Activated CD4-positive, alpha-beta memory T cell treated with anti-CD3 and anti-CD28 coated beads, Interleukin-2, amount 10 ng/mL, durations not matched to agents 7 days and 5 days (primary cell): ENCODE measurements around the gene C1R. TPM values are rescaled to one million over a fixed set of nuclear protein-coding genes. Genes with fewer than 3 reads are reported as not detected.

ENCODE experiments used
- CTCF ChIA-PET: fragments of 350-600 bp; sonication (Branson Sonifier 250); formaldehyde crosslinking; loops from one replicate; lab custom pipeline; 2021; ENCODE audit warnings: antibody characterized with exemption, inconsistent platforms; lab: Charles Lee
- POLR2A ChIA-PET: fragments of 350-600 bp; sonication (Branson Sonifier 250); formaldehyde crosslinking; loops from one replicate; lab custom pipeline; 2021; ENCODE audit warnings: antibody characterized with exemption; lab: Charles Lee
- DNase-seq: peaks from one replicate; pipeline ENCODE4 v3.0.0-alpha.2; 2020
- H3K27ac Mint-ChIP-seq: one replicate; pipeline ENCODE4 v1.8.0; 2021; ENCODE audit warnings: mild to moderate bottlenecking, mixed read lengths
- H3K27me3 Mint-ChIP-seq: one replicate; pipeline ENCODE4 v1.8.0; 2021; ENCODE audit warnings: mixed read lengths
- H3K36me3 Mint-ChIP-seq: one replicate; pipeline ENCODE4 v1.8.0; 2021; ENCODE audit warnings: low read depth, mixed read lengths
- H3K4me1 Mint-ChIP-seq: one replicate; pipeline ENCODE4 v1.8.0; 2021; ENCODE audit warnings: mixed read lengths
- H3K4me3 Mint-ChIP-seq: one replicate; pipeline ENCODE4 v1.8.0; 2021; ENCODE audit warnings: mild to moderate bottlenecking, mixed read lengths
- H3K9me3 Mint-ChIP-seq: one replicate; pipeline ENCODE4 v1.8.0; 2021; ENCODE audit warnings: mixed read lengths
- total RNA-seq, 2 experiments: library from RNA; stranded (reverse); gene quantifications; one replicate each; pipeline ENCODE4 v1.2.3, GENCODE V29; 2021

C1R gene
- total RNA-seq, 2 experiments from 2014 or later, result 2.7 to 3.8 TPM

DNA sequence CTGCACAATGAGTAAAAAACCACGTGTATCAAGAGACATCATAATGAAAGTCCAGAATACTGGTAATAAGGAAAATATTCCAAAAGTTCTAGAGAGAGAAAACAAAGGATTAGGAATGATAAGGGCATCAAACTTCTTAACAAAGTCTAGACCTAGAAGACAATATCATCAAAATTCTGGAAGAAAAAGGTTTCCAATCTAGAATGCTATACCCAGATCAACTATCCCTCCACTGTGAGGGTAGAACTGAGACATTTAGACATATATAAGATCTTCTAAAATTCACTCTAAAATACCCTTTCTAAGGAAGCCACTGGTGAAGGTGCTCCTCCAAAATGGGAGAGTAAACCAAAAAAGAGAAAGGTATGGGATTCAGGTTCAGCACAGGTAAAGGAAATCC lies 13.8 kb upstream of the C1R start:
- Mint-ChIP-seq H3K4me3 (no peak overlapping the region), H3K27ac (no peak overlapping the region), H3K27me3 (no peaks in the 10 kb centered on the region), H3K4me1 (peaks cover 62% of the 10 kb centered on the region), H3K9me3 (peaks cover 14% of the 10 kb centered on the region), H3K36me3 (peaks cover 64% of the 10 kb centered on the region)
- ChIA-PET POLR2A (interaction anchor here (1.1 to 3.6 kb wide), 3 partner anchors 88 to 162 kb away, joined by 4 to 31 read pairs (median 24); partner anchors contain the start of genes C12orf57, LPCAT3 and RNU7-1), CTCF (no interaction called here)
- no peak for DNase-seq

DNA sequence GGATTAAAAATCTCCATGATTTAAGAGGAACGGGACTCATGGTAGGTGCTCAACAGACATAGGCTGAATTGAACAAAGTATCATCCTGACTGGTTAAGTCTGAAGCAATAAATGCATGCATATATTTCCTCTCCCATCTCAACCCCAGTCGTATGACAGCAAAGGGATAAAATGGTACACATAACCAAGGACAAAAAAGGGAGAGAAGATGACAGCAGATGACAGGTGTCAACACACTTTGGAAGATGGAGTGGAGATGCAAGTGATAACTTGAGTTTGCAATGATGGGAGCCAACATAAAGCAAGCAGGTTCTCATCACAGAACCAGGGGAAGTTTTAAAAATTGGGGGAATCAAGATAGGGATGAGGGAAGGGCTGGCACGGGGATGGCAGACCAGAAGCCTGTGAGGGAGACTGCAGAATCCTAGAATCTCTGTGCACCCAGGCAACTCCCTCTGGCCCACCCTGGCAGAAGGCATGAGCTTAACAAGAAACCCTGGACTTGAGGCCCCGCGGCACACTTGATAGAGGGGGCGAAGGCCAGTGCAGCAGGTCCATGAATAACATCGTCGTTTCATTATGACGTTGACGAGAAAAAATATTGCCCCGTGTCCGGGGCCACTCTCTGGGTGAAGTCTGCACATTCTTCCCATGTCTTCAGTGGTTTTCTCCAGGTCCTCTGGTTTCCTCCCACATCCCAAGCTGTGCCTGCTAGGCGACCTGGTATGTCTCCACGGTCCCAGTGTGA lies 11.8 kb upstream of the C1R start:
- DNase-seq, result no peak
- ChIA-PET CTCF (interaction anchor here (1.1 kb wide), 1 partner anchor 86 kb away, joined by 6 read pairs; the partner anchor contains the start of gene LPCAT3), POLR2A (no interaction called here)
- H3K36me3 Mint-ChIP-seq, result peaks cover 62% of the 10 kb centered on the region
- H3K27ac Mint-ChIP-seq, result no peak overlapping the region
- H3K27me3 Mint-ChIP-seq, result no peaks in the 10 kb centered on the region
- peaks cover 14% of the 10 kb centered on the region for H3K9me3 Mint-ChIP-seq
- no peak overlapping the region for H3K4me3 Mint-ChIP-seq
- H3K4me1 Mint-ChIP-seq, result peaks cover 43% of the 10 kb centered on the region

DNA sequence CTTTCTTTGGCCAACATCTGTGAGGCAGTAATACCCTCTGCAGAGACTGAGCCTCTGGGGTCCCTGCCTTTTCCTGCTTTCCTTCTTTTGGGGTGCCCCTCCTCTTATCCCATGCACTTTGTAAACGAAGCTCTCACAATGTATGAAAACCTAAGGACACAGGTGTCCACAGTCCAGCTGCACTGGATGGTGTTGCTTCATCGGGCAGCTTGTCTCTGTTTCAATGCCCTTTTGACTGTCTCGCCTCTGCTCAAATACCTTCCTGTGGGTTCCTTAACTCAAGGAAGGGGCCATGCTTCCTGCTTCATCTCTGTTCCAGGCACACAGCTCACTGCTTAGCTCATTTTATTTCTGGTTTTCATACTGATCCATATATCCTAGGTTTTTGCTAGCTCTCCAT lies 10.3 kb upstream of the C1R start:
- peaks cover 14% of the 10 kb centered on the region for H3K9me3 Mint-ChIP-seq
- H3K36me3 Mint-ChIP-seq, result peaks cover 65% of the 10 kb centered on the region
- DNase-seq, result no peak
- no peak overlapping the region for H3K27ac Mint-ChIP-seq
- peaks cover 38% of the 10 kb centered on the region for H3K4me1 Mint-ChIP-seq
- H3K4me3 Mint-ChIP-seq, result no peak overlapping the region
- POLR2A ChIA-PET, result interaction anchor here (0.9 to 1.2 kb wide), 2 partner anchors 10 to 84 kb away, joined by 3 read pairs; partner anchors contain the start of gene LPCAT3
- H3K27me3 Mint-ChIP-seq, result no peaks in the 10 kb centered on the region
- CTCF ChIA-PET, result interaction anchor here (1.0 kb wide), 1 partner anchor 10 kb away, joined by 3 read pairs; no protein-coding TSS in a partner anchor

DNA sequence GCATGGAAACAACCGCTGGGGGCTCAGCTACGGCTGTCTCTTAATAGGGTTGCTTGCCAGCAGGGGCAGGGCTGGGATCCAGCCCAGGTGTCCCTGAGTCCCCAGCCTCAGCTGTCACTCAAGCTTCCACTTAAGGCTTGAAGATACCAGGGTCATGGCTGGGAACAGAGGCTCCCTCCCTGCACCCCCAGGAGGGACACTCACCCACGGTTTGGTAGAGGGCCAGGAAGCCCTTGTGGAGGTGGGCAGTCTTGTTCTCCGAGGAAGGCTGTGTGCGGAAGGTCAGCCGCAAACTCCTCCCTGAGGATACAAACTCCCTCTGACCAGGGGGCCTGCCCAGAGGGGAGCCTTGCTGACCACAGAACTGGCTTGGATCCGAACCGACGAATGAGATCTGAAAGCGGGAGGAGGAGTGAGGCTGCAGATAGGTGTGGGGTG lies 9.5 kb upstream of the C1R start:
- POLR2A ChIA-PET, result no interaction called here
- CTCF ChIA-PET, result no interaction called here
- Mint-ChIP-seq H3K27ac (no peak overlapping the region), H3K4me1 (peaks cover 33% of the 10 kb centered on the region), H3K9me3 (peaks cover 13% of the 10 kb centered on the region), H3K36me3 (peaks cover 63% of the 10 kb centered on the region), H3K27me3 (no peaks in the 10 kb centered on the region), H3K4me3 (no peak overlapping the region)
- no peak for DNase-seq

DNA sequence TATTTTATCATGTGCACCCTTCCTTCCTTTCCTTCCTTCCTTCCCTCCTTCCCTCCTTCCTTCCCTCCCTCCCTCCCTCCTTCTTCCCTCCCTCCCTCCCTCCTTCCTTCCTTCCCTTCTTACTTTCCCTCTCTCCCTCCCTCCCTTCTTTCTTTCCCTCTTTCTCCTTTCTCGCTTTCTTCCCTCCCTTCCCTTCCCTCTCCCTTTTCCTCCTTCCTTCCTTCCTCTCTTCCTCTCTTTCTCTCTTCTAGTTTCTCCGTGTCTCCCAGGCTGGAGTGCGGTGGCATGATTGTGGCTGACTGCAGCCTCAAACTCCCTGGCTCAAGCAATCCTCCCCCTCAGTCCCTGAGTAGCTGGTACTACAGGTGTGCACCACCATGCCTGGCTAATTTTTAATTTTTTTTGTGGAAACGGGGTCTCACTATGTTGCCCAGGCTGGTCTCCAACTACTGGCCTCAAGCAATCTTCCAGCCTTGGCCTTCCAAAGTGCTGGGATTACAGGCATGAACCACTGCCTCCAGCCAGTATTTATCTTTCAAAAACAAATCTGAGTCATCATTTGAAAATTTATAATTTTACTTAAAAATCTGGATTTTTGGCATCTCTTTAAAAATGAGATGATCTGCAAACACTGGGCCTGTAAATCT lies 8.9 kb upstream of the C1R start:
- POLR2A ChIA-PET, result no interaction called here
- Mint-ChIP-seq H3K27ac (no peak overlapping the region), H3K4me1 (peaks cover 28% of the 10 kb centered on the region), H3K36me3 (peaks cover 58% of the 10 kb centered on the region), H3K4me3 (no peak overlapping the region), H3K9me3 (peaks cover 8% of the 10 kb centered on the region), H3K27me3 (no peaks in the 10 kb centered on the region)
- CTCF ChIA-PET, result no interaction called here
- DNase-seq, result no peak

DNA sequence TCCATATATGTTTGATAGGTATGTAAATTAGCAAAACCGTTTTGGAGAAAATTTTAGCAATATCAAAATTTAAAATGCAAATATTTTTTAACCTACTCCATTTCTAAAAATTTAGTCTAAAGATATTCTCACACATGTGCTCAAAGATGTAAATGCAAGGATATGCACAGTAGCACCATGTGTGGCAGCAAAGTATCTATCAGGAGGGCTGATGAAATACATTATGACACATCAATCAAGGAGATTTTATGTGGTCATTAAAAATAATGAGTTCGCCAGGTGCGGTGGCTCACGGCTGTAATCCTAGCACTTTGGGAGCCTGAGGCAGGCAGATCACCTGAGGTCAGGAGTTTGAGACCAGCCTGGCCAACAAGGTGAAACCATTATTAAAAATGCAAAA lies 8.0 kb upstream of the C1R start:
- ChIA-PET CTCF (no interaction called here), POLR2A (interaction anchor here (1.4 kb wide), 1 partner anchor 136 kb away, joined by 3 read pairs; no protein-coding TSS in a partner anchor)
- Mint-ChIP-seq H3K4me3 (no peak overlapping the region), H3K27ac (no peak overlapping the region), H3K4me1 (peaks cover 19% of the 10 kb centered on the region), H3K36me3 (peaks cover 48% of the 10 kb centered on the region), H3K27me3 (no peaks in the 10 kb centered on the region), H3K9me3 (no peaks in the 10 kb centered on the region)
- no peak for DNase-seq

DNA sequence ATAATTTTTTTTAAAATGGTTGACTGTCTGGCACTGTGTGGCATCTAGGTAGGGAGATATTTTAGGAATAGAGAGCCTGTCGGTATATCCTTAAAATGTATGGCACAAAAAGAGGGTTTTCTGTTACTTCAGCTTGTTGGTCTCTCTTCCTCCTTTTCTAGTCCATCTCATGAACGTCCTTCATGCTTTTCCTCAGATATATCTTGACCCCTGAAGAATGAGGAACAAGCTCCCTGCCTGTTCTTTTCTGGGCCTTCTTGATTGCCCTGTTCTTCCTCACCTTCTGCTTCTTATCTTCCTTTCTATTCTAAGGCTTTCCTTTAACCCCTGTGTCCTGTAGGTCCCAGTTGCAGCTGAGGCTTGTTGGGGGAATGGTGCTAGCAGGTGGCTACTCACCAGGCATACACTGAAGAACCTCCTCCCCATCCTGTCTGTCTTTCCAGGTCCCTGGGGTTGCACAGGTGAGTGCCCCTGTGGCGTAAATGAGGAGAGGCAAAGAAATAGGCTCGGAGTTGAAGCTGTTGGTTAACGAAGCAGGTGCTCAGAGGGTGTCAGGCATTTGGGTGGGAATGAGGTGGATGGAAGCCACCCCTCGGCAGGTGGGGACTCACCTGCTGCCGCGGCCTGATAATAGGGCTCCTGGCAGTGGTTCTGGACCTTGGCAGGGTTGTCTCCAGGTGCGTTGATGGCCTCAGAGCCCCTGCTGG lies 7.2 kb upstream of the C1R start:
- peaks cover 14% of the 10 kb centered on the region for H3K4me1 Mint-ChIP-seq
- ChIA-PET CTCF (interaction anchor here (0.8 to 1.5 kb wide), 4 partner anchors 9 to 127 kb away, joined by 3 to 5 read pairs (median 3); no protein-coding TSS in a partner anchor), POLR2A (interaction anchor here (1.4 kb wide), 1 partner anchor 135 kb away, joined by 3 read pairs; no protein-coding TSS in a partner anchor)
- H3K36me3 Mint-ChIP-seq, result peaks cover 43% of the 10 kb centered on the region
- no peak overlapping the region for H3K27ac Mint-ChIP-seq
- no peak for DNase-seq
- no peak overlapping the region for H3K4me3 Mint-ChIP-seq
- H3K27me3 Mint-ChIP-seq, result no peaks in the 10 kb centered on the region
- no peaks in the 10 kb centered on the region for H3K9me3 Mint-ChIP-seq

DNA sequence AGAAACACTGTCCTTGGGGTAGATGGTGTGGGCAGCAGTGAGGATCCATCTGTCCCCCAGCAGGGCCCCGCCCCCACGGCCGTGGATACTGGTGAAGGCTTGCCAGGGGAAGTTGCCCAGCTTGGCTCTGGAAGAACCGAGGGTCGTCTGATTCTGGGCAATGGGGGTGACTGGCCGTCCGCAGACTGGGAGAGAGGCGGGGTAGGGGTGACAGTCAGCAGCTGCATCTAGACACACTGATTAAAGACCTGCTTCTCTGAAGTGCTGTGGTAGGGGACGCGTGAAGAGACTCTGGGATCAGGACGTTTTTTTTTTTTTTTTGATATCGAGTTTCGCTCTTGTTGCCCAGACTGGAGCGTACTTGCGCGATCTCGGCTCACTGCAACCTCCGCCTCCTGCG lies 4.7 kb upstream of the C1R start:
- CTCF ChIA-PET, result interaction anchor here (5.0 kb wide), 1 partner anchor 11 kb away, joined by 35 read pairs; the partner anchor contains the start of gene C1RL
- no peaks in the 10 kb centered on the region for H3K9me3 Mint-ChIP-seq
- H3K4me1 Mint-ChIP-seq, result peaks cover 7% of the 10 kb centered on the region
- no peak overlapping the region for H3K27ac Mint-ChIP-seq
- POLR2A ChIA-PET, result interaction anchor here (0.7 kb wide), 1 partner anchor 224 kb away, joined by 4 read pairs; the partner anchor contains the start of gene SPSB2
- DNase-seq, result no peak
- H3K27me3 Mint-ChIP-seq, result peaks cover 3% of the 10 kb centered on the region
- no peak overlapping the region for H3K4me3 Mint-ChIP-seq
- H3K36me3 Mint-ChIP-seq, result peaks cover 24% of the 10 kb centered on the region

DNA sequence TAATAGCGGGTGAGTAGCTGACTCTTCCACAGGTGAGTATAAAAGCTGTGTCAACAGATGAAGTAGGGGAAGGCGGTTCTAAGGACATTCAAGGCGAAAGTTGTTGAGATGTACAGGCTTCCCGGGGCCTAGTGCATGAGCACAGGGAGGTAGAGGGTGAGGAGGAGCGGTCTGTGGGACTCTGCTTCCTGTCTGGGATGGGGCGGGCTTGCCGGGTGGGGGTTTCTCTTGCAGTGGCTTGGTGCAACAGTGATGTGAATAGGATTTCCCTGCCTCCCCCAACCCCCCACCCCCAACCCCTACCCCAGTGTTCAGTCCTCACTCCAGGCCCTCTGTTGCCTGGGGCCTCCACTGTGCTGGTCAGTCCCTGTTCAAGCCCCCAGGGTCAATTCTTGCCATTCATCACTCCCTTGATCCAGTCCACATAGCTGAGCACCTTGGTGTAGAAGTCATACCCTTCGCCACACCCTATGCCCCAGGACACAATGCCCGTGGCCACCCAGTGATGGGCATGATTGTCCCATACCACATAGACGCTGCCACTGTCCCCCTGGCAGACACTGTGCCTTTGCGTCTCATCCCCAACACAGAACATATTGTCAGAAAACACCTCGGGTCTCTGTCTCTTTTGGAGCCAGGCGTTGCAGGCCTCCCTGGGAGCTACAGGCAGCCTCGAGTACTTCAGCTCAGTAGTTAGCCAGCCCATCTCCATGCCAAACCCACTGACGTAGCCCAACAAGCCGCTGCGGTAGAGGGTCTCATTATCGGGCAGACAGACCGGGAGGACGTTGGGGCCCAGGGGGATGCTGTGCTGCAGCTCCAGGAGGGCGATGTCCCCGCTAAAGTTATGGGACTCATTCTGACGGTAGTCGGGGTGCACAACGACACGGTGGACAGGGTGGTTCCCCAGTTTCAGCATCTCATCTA lies 4.0 kb upstream of the C1R start:
- DNase-seq, result no peak
- POLR2A ChIA-PET, result interaction anchor here (1.3 to 1.4 kb wide), 3 partner anchors 12 to 228 kb away, joined by 3 to 5 read pairs (median 3); partner anchors contain the start of gene TPI1
- Mint-ChIP-seq H3K27ac (no peak overlapping the region), H3K4me1 (peaks cover 8% of the 10 kb centered on the region), H3K27me3 (peaks cover 3% of the 10 kb centered on the region), H3K36me3 (peaks cover 20% of the 10 kb centered on the region), H3K4me3 (no peak overlapping the region), H3K9me3 (no peaks in the 10 kb centered on the region)
- CTCF ChIA-PET, result interaction anchor here (1.5 to 5.0 kb wide), 2 partner anchors 12 to 17 kb away, joined by 5 to 35 read pairs; partner anchors contain the start of gene C1RL

DNA sequence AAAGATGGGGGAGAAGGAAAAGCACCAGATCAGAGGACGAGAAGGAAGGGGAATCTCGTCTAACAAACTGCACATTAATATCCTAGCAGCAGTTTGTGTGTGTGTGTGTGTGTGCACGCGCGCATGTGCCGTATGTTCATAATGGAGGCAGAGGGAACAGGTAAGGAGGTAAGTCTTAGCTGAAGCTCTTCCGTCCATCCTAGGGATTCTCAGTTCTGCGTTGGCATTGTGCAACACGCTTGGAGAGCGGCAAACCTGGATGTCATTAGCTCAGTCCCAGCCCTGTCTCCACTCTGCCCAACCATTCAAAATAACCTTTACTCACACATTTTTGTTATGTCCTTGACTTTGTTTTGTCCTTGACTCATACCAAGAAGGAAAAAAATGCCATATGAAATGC lies 1.6 kb upstream of the C1R start:
- POLR2A ChIA-PET, result interaction anchor here (0.7 to 3.9 kb wide), 4 partner anchors 15 to 150 kb away, joined by 3 to 20 read pairs (median 3); partner anchors contain the start of genes C12orf57, C1RL and RNU7-1
- Mint-ChIP-seq H3K4me3 (no peak overlapping the region), H3K27ac (no peak overlapping the region), H3K27me3 (peaks cover 5% of the 10 kb centered on the region), H3K9me3 (no peaks in the 10 kb centered on the region), H3K36me3 (peaks cover 12% of the 10 kb centered on the region), H3K4me1 (peaks cover 8% of the 10 kb centered on the region)
- DNase-seq, result no peak
- CTCF ChIA-PET, result interaction anchor here (0.7 to 5.0 kb wide), 7 partner anchors 14 to 168 kb away, joined by 3 to 35 read pairs (median 4); partner anchors contain the start of genes C1RL and LPCAT3

DNA sequence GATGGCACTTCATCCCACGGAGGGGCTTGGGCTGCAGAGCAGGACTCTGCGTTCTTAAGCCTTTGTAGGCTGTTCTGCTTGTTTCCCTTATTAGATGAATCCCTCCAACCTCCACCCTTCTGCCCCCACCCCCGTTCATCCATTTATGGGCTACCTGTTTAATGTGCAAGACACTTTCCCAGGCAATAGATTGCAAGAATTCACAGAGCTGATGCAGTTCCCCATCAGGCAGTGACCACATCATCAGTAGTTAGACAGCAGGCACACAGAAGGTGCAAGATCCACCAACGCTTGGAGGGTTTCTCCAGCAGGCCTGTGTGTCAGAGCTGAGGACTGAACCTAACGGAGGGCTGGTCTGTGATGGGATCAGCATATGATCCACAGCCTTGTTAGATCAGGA lies 1.2 kb upstream of the C1R start:
- POLR2A ChIA-PET, result interaction anchor here (0.9 to 3.9 kb wide), 4 partner anchors 15 to 150 kb away, joined by 3 to 20 read pairs (median 3); partner anchors contain the start of genes C12orf57, C1RL and RNU7-1

More for the DNA sequence above, 1.2 kb upstream of the C1R start:
- Mint-ChIP-seq H3K4me3 (no peak overlapping the region), H3K36me3 (peaks cover 9% of the 10 kb centered on the region), H3K27ac (no peak overlapping the region), H3K9me3 (no peaks in the 10 kb centered on the region), H3K4me1 (peaks cover 8% of the 10 kb centered on the region), H3K27me3 (peaks cover 6% of the 10 kb centered on the region)
- CTCF ChIA-PET, result interaction anchor here (0.9 to 5.0 kb wide), 6 partner anchors 15 to 168 kb away, joined by 3 to 35 read pairs (median 4); partner anchors contain the start of genes C1RL and LPCAT3
- no peak for DNase-seq
